Testis (tissue), 2 donors: ENCODE results near the gene MYO7B.

Experiments
- CTCF ChIP-seq, 3 experiments: fragments of 450-650 bp in 2 of 3; fragments of 200-600 bp in 1 of 3; sonication (generic) in 1 of 3; IDR thresholded peaks; one replicate each; pipeline ENCODE4 v1.5.1; 2016 to 2019; ENCODE audit warnings: antibody characterized with exemption in 3 of 3, mild to moderate bottlenecking in 2 of 3, moderate library complexity in 1 of 3
- POLR2A ChIP-seq: fragments of 450-650 bp; IDR thresholded peaks from one replicate; pipeline ENCODE4 v1.6.1; 2017; ENCODE audit warnings: antibody characterized with exemption, mild to moderate bottlenecking, moderate library complexity

- no peak for TF ChIP-seq POLR2A
- peak in 1 of 3 experiments; percentile 5 for TF ChIP-seq CTCF (IDR thresholded peaks at IDR 0.05)
Observed at GRCh38 chr2:127531221-127531648, 4.2 kb upstream of the MYO7B start.
